ENCODE measurements around the gene KDM2A.

DNA sequence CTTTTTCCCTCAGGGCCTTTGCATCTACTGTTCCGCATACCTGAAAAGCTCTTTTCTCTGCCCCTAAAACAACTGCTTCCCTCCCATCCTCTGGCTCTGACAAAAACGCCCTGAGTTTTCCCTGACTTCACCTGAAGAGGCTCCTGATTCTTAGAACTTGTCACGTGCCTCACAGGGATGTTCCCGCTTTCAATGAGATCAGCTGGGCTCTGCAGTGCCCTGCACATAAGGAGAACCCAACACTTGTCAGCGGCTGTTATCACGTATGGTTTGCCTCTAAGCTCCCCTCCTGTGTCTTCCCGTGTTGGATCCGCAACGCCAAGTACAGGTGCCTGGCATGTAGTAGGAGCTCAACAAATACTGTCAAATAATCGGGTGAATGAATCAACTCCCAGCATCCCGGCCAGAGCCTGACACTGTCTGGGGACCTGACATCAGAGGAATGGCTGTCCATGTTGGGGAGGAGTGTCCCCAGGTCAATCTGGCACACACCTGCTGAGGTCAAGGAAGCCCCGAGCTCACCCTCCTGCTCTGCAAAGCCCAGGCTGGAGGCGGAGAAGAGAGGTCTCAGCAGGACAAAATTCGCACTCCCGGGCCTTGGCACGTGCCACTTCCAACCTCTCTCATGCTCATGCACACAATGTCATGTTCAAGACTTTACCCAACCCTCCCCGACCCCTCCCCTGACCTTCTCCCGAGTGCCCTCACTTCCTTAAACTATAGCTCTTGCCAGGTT, 143.1 kb downstream of the KDM2A start:
- TF ChIP-seq POLR2A (IDR thresholded peaks at IDR 0.05; ENCODE audit: low read depth, low read length), result no peak
- no peak for TF ChIP-seq TAF1 (IDR thresholded peaks at IDR 0.05; ENCODE audit: low read depth, low read length)
- no peak for TF ChIP-seq POU2F2 (IDR thresholded peaks at IDR 0.05; ENCODE audit: low read depth, low read length)
- TF ChIP-seq POLR2AphosphoS5 (IDR thresholded peaks at IDR 0.05; ENCODE audit: low read depth, low read length), result no peak
